GM12878 (cell line): Measurements from ENCODE around the gene CENPVL3. TPM values are rescaled to one million over a fixed set of nuclear protein-coding genes. Genes with fewer than 3 reads are reported as not detected.

Experiments used
- ATAC-seq: fragments of 200-7000 bp; cut with Tn5 transposase; 3 replicates; pipeline ENCODE4 v1.9.1; 2020; ENCODE audit warnings: mild to moderate bottlenecking, moderate library complexity
- BruUV-seq: library from RNA; stranded (reverse); fragments of 400-500 nt; replicated peaks from 2 replicates; lab custom pipeline; 2021; lab: Mats Ljungman, UMichigan
- CTCF ChIA-PET: fragments of 300-600 bp; sonication (Branson Sonifier 250); formaldehyde crosslinking; extraction: SDS; loops from one replicate; lab custom pipeline; 2021; ENCODE audit warnings: inconsistent platforms; lab: Yijun Ruan, JAX
- POLR2A ChIA-PET: fragments of 350-600 bp; formaldehyde crosslinking; extraction: SDS; loops from one replicate; lab custom pipeline; 2021; ENCODE audit warnings: inconsistent platforms; lab: Charles Lee
- RAD21 ChIA-PET: fragments of 300-600 bp; sonication (Branson Sonifier 250); formaldehyde crosslinking; loops from one replicate; lab custom pipeline; 2023; ENCODE audit warnings: antibody characterized with exemption; ENCODE audit not compliant: unreplicated experiment; lab: Charles Lee
- SMC1A ChIA-PET: fragments of 300-600 bp; sonication (Branson Sonifier 250); formaldehyde crosslinking; loops from one replicate; lab custom pipeline; 2023; ENCODE audit not compliant: unreplicated experiment, uncharacterized antibody; lab: Charles Lee
- DNase-seq: peaks from one replicate; pipeline ENCODE4 v3.0.0-alpha.2; 2011; ENCODE audit warnings: low read depth, low spot score
- FAIRE-seq: peaks from 3 replicates; lab custom pipeline; 2011; peaks lifted over from hg19 to GRCh38; lab: Jason Lieb, UNC
- H2AFZ ChIP-seq: 2 replicates; pipeline ENCODE4 v1.6.0; 2011; ENCODE audit warnings: low read depth, low read length, control low read depth; ENCODE audit not compliant: control insufficient read depth
- H3K27ac ChIP-seq: 2 replicates; pipeline ENCODE4 v1.5.1; 2011; ENCODE audit warnings: control low read depth; ENCODE audit not compliant: control insufficient read depth, insufficient read depth
- H3K27me3 ChIP-seq, 2 experiments: replicated peaks in 1 of 2; 2 replicates each; pipeline versions ENCODE4 v1.6.0 to v1.6.1; 2011; ENCODE audit warnings: low read length in 1 of 2; ENCODE audit not compliant: control insufficient read depth in 2 of 2, insufficient read depth in 2 of 2
- H3K36me3 ChIP-seq, 2 experiments: 2 replicates each; pipeline ENCODE4 v1.5.1; 2011; ENCODE audit warnings: low read length in 1 of 2; ENCODE audit not compliant: control insufficient read depth in 2 of 2, insufficient read depth in 2 of 2
- H3K4me1 ChIP-seq: 2 replicates; pipeline ENCODE4 v1.6.1; 2011; ENCODE audit warnings: mild to moderate bottlenecking, low read length, moderate library complexity, mixed read lengths; ENCODE audit not compliant: control insufficient read depth, insufficient read depth
- H3K4me2 ChIP-seq: 2 replicates; pipeline ENCODE4 v1.6.0; 2011; ENCODE audit warnings: control low read depth; ENCODE audit not compliant: control insufficient read depth, insufficient read depth
- H3K4me3 ChIP-seq: fragments of 200-600 bp; sonication (generic); 2 replicates; pipeline ENCODE4 v1.5.1; 2016
- H3K79me2 ChIP-seq: 2 replicates; pipeline ENCODE4 v1.6.0; 2011; ENCODE audit warnings: low read length; ENCODE audit not compliant: control insufficient read depth, insufficient read depth
- H3K9ac ChIP-seq: 2 replicates; pipeline ENCODE4 v1.8.0; 2011; ENCODE audit warnings: low read length, control low read depth, mixed read lengths; ENCODE audit not compliant: control insufficient read depth, insufficient read depth
- H3K9me3 ChIP-seq: replicated peaks from 3 replicates; pipeline ENCODE4 v1.5.1; 2011; ENCODE audit warnings: mild to moderate bottlenecking, low read length; ENCODE audit not compliant: control insufficient read depth, insufficient read depth
- H4K20me1 ChIP-seq: 2 replicates; pipeline ENCODE4 v1.6.0; 2011; ENCODE audit not compliant: control insufficient read depth, insufficient read depth
- CBFB ChIP-seq: IDR thresholded peaks from 2 replicates; pipeline ENCODE4 v1.6.1; 2016; ENCODE audit warnings: antibody characterized with exemption, low read depth
- E2F8 ChIP-seq: fragments of 450-650 bp; IDR thresholded peaks from 2 replicates; pipeline ENCODE4 v1.6.1; 2018; ENCODE audit warnings: mild to moderate bottlenecking, low read depth, moderate library complexity; ENCODE audit not compliant: partially characterized antibody
- MTA2 ChIP-seq: fragments of 450-650 bp; IDR thresholded peaks from 2 replicates; pipeline ENCODE4 v1.6.1; 2016; ENCODE audit warnings: low read depth, mild to moderate bottlenecking, moderate library complexity
- MYB ChIP-seq: fragments of 150-350 bp; IDR thresholded peaks from 2 replicates; pipeline ENCODE4 v1.6.1; 2014; ENCODE audit warnings: mild to moderate bottlenecking, low read depth, low read length, borderline replicate concordance
- NFYA ChIP-seq: IDR thresholded peaks from 2 replicates; pipeline ENCODE4 v1.6.1; 2011; ENCODE audit warnings: low read depth, mild to moderate bottlenecking, low read length, improper control_type of control experiment, borderline replicate concordance
- SPI1 ChIP-seq: IDR thresholded peaks from 2 replicates; pipeline ENCODE4 v1.6.1; 2011; ENCODE audit warnings: low read depth, mild to moderate bottlenecking, low read length, moderate library complexity, borderline replicate concordance; ENCODE audit not compliant: insufficient read depth
- STAT1 ChIP-seq: fragments of 450-650 bp; conservative IDR thresholded peaks from 2 replicates; pipeline ENCODE4 v1.6.1; 2014; ENCODE audit warnings: antibody characterized with exemption, mild to moderate bottlenecking
- SUPT20H ChIP-seq: IDR thresholded peaks from 2 replicates; pipeline ENCODE4 v1.6.1; 2011; ENCODE audit warnings: low read depth, mild to moderate bottlenecking, low read length, moderate library complexity, borderline replicate concordance; ENCODE audit not compliant: control insufficient read depth
- WRNIP1 ChIP-seq: IDR thresholded peaks from 2 replicates; pipeline ENCODE4 v1.6.1; 2011; ENCODE audit warnings: low read depth, low read length, improper control_type of control experiment, borderline replicate concordance
- ZBTB33 ChIP-seq: fragments of 450-650 bp; IDR thresholded peaks from 2 replicates; pipeline ENCODE4 v1.6.1; 2017; ENCODE audit warnings: mild to moderate bottlenecking
- WGBS: methylation state at CpG from one replicate; pipeline ENCODE4 v1.1.6; 2016; ENCODE audit warnings: low lambda C conversion rate; ENCODE audit not compliant: insufficient replicate concordance, insufficient coverage; ENCODE audit errors: missing lambda C conversion rate; 5-methylcytosine and 5-hydroxymethylcytosine counted together
- in situ Hi-C: fragments of 300-500 bp; cut with MboI; formaldehyde crosslinking; loops from 9 replicates; pipeline ENCODE4 v1.14.3; 2018; ENCODE audit warnings: mixed read lengths
- intact Hi-C: fragments of 100-400 bp; cut with micrococcal nuclease; formaldehyde crosslinking; loops from one replicate; pipeline ENCODE4 v1.14.2; 2022; ENCODE audit not compliant: unreplicated experiment
- polyA plus RNA-seq, 11 experiments: library from polyadenylated mRNA; depleted of rRNA in 4 of 11; unstranded in 6 of 11; stranded (reverse) in 5 of 11; fragments of >200 nt; fragmentation: Nextera tagmentation in 4 of 11; fragmentation: Illumina TruSeq in 1 of 11; extraction: Ambion mirVana in 4 of 11; extraction: Trizol in 1 of 11; gene quantifications; 1 replicate in 1 of 11; 2 replicates in 10 of 11; pipeline versions ENCODE4 v1.2.1 to v1.2.3, GENCODE V29; 2011 to 2016; ENCODE audit warnings: inconsistent platforms in 2 of 11, missing spikeins in 2 of 11, low read depth in 1 of 11
- total RNA-seq, 4 experiments: library from RNA; depleted of rRNA in 3 of 4; stranded (reverse); fragments of >200 nt in 3 of 4; fragmentation: Illumina TruSeq in 1 of 4; extraction: Trizol in 1 of 4; gene quantifications; 2 replicates each; pipeline versions ENCODE4 v1.2.1 to v1.2.3, GENCODE V29; 2013 to 2021

Gene CENPVL3
- total and polyA plus RNA-seq, 10 of the 15 experiments (the other 5 are each of a cell fraction or from before 2014, with no cell fraction given) = not detected

GRCh38 chrX:51598899-51599298 lies 19.8 kb downstream of the CENPVL3 start (continued):
- TF ChIP-seq SPI1 = peak; percentile 15; the same call in 1 of the 2 replicates

GRCh38 chrX:51571874-51572273 lies 46.8 kb downstream of the CENPVL3 start:
- ChIA-PET RAD21 (no interaction called here), POLR2A (no interaction called here), SMC1A (no interaction called here), CTCF (no interaction called here)
- Histone ChIP-seq H3K9ac (no peak overlapping the region), H4K20me1 (no peaks in the 10 kb centered on the region), H3K9me3 (no peaks in the 10 kb centered on the region), H2AFZ (no peak overlapping the region), H3K27me3 (no peaks in the 10 kb centered on the region), H3K36me3 (no peaks in the 10 kb centered on the region), H3K79me2 (no peaks in the 10 kb centered on the region), H3K4me1 (no peaks in the 10 kb centered on the region), H3K4me2 (no peak overlapping the region), H3K4me3 (no peak overlapping the region)
- BruUV-seq = no TSS peak
- 16% methylated on average over 2 of the region's 2 CpGs for WGBS
- FAIRE-seq (no peak), DNase-seq (no peak), ATAC-seq (no peak)
- in situ Hi-C loops = no loop called here
- TF ChIP-seq NFYA (no peak), E2F8 (no peak), SUPT20H (no peak), MYB (no peak), STAT1 (no peak), MTA2 (no peak), CBFB (no peak), ZBTB33 (no peak), WRNIP1 (no peak)
- TF ChIP-seq, all 136 proteins: peak for 0
- intact Hi-C loops = no loop called here
- no peak overlapping the region for H3K27ac ChIP-seq
